A549 (cell line): Measurements from ENCODE around the gene CISD3.

Source experiments
- BHLHE40 ChIP-seq: IDR thresholded peaks from 2 replicates; pipeline ENCODE4 v1.6.1; 2012; ENCODE audit warnings: low read depth, low read length, inconsistent platforms
- CBX8 ChIP-seq: fragments of 200-600 bp; sonication (generic); IDR thresholded peaks from 2 replicates; pipeline ENCODE4 v1.6.1; 2016
- CEBPB ChIP-seq, 2 experiments: fragments of >200 bp in 1 of 2; sonication (Bioruptor Twin) in 1 of 2; formaldehyde crosslinking in 1 of 2; IDR thresholded peaks; 2 replicates each; pipeline ENCODE4 v1.6.1; 2012 to 2016
- EP300 ChIP-seq, 2 experiments: fragments of >200 bp; sonication (Bioruptor Twin); formaldehyde crosslinking; IDR thresholded peaks; 2 replicates in 1 of 2; 3 replicates in 1 of 2; pipeline ENCODE4 v1.6.1; 2016 to 2017
- HDAC2 ChIP-seq: fragments of 200-600 bp; sonication (generic); IDR thresholded peaks from 2 replicates; pipeline ENCODE4 v1.6.1; 2016
- JUNB ChIP-seq: fragments of >200 bp; sonication (Bioruptor Twin); formaldehyde crosslinking; IDR thresholded peaks from 2 replicates; pipeline ENCODE4 v1.6.1; 2016
- MAFK ChIP-seq: fragments of 450-650 bp; IDR thresholded peaks from 2 replicates; pipeline ENCODE4 v1.6.1; 2014; ENCODE audit not compliant: partially characterized antibody
- PHF8 ChIP-seq: fragments of 200-600 bp; sonication (generic); IDR thresholded peaks from 2 replicates; pipeline ENCODE4 v1.6.1; 2016; ENCODE audit warnings: low read depth, mild to moderate bottlenecking, antibody characterized with exemption, moderate library complexity, borderline replicate concordance
- POLR2A ChIP-seq: IDR thresholded peaks from 2 replicates; pipeline ENCODE4 v1.6.1; 2012; ENCODE audit warnings: mild to moderate bottlenecking, low read length
- RCOR1 ChIP-seq: fragments of 150-350 bp; IDR thresholded peaks from 2 replicates; pipeline ENCODE4 v1.6.1; 2014; ENCODE audit warnings: antibody characterized with exemption, low read length, low read depth
- TFCP2L1 ChIP-seq: fragments of 250-450 bp; sonication (Bioruptor Pico); IDR thresholded peaks from 2 replicates; pipeline ENCODE4 v1.5.0; 2021; ENCODE audit warnings: mild to moderate bottlenecking
- TF ChIP-seq, protein P1 (sequence below): fragments of >200 bp; sonication (Bioruptor Twin); formaldehyde crosslinking; IDR thresholded peaks from 3 replicates; pipeline ENCODE4 v1.5.1; 2016
- TF ChIP-seq, protein P2 (sequence below): fragments of 200-600 bp; sonication (generic); IDR thresholded peaks from 2 replicates; pipeline ENCODE4 v1.6.1; 2016; ENCODE audit warnings: antibody characterized with exemption, mild to moderate bottlenecking, moderate library complexity
- TF ChIP-seq, protein P3 (sequence below): fragments of 250-450 bp; sonication (Bioruptor Pico); IDR thresholded peaks from 2 replicates; pipeline ENCODE4 v1.5.0; 2021; ENCODE audit warnings: mild to moderate bottlenecking, moderate library complexity, borderline replicate concordance

DNA sequence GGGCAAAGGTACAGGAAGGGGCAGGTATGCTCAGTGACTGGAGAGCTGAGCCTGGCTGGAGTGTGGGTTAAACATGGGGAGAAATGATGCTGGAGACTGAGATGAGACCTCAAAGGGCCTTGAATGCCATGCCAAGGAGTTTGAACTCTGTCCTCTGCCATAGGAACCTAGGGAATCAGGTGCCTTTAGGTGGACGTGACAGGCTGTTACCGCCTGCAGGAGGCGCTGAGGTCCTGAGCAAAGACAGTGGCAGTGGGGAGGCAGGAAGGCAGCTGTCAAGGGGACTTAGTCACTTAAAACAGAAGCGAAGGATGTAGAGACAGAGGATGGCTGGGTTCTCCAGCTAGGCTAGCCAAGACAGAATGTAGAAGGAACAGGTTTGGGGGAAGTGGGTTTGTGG, 31.5 kb downstream of the CISD3 start:
- TF ChIP-seq, protein P1, sequence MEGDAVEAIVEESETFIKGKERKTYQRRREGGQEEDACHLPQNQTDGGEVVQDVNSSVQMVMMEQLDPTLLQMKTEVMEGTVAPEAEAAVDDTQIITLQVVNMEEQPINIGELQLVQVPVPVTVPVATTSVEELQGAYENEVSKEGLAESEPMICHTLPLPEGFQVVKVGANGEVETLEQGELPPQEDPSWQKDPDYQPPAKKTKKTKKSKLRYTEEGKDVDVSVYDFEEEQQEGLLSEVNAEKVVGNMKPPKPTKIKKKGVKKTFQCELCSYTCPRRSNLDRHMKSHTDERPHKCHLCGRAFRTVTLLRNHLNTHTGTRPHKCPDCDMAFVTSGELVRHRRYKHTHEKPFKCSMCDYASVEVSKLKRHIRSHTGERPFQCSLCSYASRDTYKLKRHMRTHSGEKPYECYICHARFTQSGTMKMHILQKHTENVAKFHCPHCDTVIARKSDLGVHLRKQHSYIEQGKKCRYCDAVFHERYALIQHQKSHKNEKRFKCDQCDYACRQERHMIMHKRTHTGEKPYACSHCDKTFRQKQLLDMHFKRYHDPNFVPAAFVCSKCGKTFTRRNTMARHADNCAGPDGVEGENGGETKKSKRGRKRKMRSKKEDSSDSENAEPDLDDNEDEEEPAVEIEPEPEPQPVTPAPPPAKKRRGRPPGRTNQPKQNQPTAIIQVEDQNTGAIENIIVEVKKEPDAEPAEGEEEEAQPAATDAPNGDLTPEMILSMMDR: peak; percentile 37; the same call in 2 of the 3 replicates
- TF ChIP-seq POLR2A (no peak), EP300 (IDR thresholded peaks at IDR 0.05) (no peak), TFCP2L1 (CRISPR knock-in tag) (no peak), CEBPB (IDR thresholded peaks at IDR 0.05) (no peak), BHLHE40 (no peak), RCOR1 (no peak), MAFK (no peak), CBX8 (no peak), PHF8 (no peak), HDAC2 (no peak), JUNB (no peak)
- TF ChIP-seq, protein P2, sequence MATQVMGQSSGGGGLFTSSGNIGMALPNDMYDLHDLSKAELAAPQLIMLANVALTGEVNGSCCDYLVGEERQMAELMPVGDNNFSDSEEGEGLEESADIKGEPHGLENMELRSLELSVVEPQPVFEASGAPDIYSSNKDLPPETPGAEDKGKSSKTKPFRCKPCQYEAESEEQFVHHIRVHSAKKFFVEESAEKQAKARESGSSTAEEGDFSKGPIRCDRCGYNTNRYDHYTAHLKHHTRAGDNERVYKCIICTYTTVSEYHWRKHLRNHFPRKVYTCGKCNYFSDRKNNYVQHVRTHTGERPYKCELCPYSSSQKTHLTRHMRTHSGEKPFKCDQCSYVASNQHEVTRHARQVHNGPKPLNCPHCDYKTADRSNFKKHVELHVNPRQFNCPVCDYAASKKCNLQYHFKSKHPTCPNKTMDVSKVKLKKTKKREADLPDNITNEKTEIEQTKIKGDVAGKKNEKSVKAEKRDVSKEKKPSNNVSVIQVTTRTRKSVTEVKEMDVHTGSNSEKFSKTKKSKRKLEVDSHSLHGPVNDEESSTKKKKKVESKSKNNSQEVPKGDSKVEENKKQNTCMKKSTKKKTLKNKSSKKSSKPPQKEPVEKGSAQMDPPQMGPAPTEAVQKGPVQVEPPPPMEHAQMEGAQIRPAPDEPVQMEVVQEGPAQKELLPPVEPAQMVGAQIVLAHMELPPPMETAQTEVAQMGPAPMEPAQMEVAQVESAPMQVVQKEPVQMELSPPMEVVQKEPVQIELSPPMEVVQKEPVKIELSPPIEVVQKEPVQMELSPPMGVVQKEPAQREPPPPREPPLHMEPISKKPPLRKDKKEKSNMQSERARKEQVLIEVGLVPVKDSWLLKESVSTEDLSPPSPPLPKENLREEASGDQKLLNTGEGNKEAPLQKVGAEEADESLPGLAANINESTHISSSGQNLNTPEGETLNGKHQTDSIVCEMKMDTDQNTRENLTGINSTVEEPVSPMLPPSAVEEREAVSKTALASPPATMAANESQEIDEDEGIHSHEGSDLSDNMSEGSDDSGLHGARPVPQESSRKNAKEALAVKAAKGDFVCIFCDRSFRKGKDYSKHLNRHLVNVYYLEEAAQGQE: no peak
- TF ChIP-seq, protein P3, sequence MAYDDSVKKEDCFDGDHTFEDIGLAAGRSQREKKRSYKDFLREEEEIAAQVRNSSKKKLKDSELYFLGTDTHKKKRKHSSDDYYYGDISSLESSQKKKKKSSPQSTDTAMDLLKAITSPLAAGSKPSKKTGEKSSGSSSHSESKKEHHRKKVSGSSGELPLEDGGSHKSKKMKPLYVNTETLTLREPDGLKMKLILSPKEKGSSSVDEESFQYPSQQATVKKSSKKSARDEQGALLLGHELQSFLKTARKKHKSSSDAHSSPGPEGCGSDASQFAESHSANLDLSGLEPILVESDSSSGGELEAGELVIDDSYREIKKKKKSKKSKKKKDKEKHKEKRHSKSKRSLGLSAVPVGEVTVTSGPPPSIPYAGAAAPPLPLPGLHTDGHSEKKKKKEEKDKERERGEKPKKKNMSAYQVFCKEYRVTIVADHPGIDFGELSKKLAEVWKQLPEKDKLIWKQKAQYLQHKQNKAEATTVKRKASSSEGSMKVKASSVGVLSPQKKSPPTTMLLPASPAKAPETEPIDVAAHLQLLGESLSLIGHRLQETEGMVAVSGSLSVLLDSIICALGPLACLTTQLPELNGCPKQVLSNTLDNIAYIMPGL: no peak
